Trophoblast cell (in vitro differentiated cells and primary cell): Measurements from ENCODE around the gene TREML1.

ENCODE experiments used
- DNase-seq, 2 donors: peaks; one replicate each; pipeline ENCODE4 v3.0.0-alpha.2; 2016
- H2AFZ ChIP-seq: 2 replicates; pipeline ENCODE4 v1.6.1; 2013; ENCODE audit warnings: low read length, moderate library complexity, mild to moderate bottlenecking; ENCODE audit not compliant: insufficient read depth, poor library complexity
- H2AK5ac ChIP-seq: 2 replicates; pipeline ENCODE4 v1.6.1; 2013; ENCODE audit warnings: mild to moderate bottlenecking, low read length
- H2BK120ac ChIP-seq: 2 replicates; pipeline ENCODE4 v1.6.1; 2013; ENCODE audit warnings: low read length, mild to moderate bottlenecking, moderate library complexity; ENCODE audit not compliant: insufficient read depth, poor library complexity
- H2BK12ac ChIP-seq: 2 replicates; pipeline ENCODE4 v1.6.1; 2013; ENCODE audit warnings: mild to moderate bottlenecking, low read length, moderate library complexity
- H2BK5ac ChIP-seq: 2 replicates; pipeline ENCODE4 v1.6.1; 2013; ENCODE audit warnings: low read length, low read depth, moderate library complexity, mild to moderate bottlenecking; ENCODE audit not compliant: poor library complexity
- H3K14ac ChIP-seq: 2 replicates; pipeline ENCODE4 v1.6.1; 2013; ENCODE audit warnings: mild to moderate bottlenecking, low read length
- H3K18ac ChIP-seq: 2 replicates; pipeline ENCODE4 v1.6.1; 2013; ENCODE audit warnings: mild to moderate bottlenecking, low read length
- H3K23ac ChIP-seq: 2 replicates; pipeline ENCODE4 v1.6.1; 2013; ENCODE audit warnings: low read length
- H3K27ac ChIP-seq: 2 replicates; pipeline ENCODE4 v1.5.1; 2013; ENCODE audit warnings: low read depth, mild to moderate bottlenecking, inconsistent platforms, low read length, moderate library complexity
- H3K27me3 ChIP-seq: 2 replicates; pipeline ENCODE4 v1.6.1; 2013; ENCODE audit warnings: inconsistent platforms, mild to moderate bottlenecking, low read length, moderate library complexity; ENCODE audit not compliant: insufficient read depth
- H3K36me3 ChIP-seq, 2 experiments: 1 replicate in 1 of 2; 2 replicates in 1 of 2; pipeline ENCODE4 v1.6.1; 2013; ENCODE audit warnings: low read length in 2 of 2, mild to moderate bottlenecking in 2 of 2, moderate library complexity in 1 of 2; ENCODE audit not compliant: insufficient read depth in 2 of 2, control insufficient read depth in 1 of 2
- H3K4ac ChIP-seq: 2 replicates; pipeline ENCODE4 v1.6.1; 2013; ENCODE audit warnings: low read depth, mild to moderate bottlenecking, low read length, moderate library complexity
- H3K4me1 ChIP-seq, 2 experiments: 1 replicate in 1 of 2; 2 replicates in 1 of 2; pipeline ENCODE4 v1.6.1; 2013; ENCODE audit warnings: low read length in 2 of 2, mild to moderate bottlenecking in 2 of 2, moderate library complexity in 1 of 2; ENCODE audit not compliant: insufficient read depth in 2 of 2, control insufficient read depth in 1 of 2
- H3K4me2 ChIP-seq: 2 replicates; pipeline ENCODE4 v1.6.1; 2013; ENCODE audit warnings: inconsistent platforms, mild to moderate bottlenecking, low read length, moderate library complexity
- H3K4me3 ChIP-seq: 2 replicates; pipeline ENCODE4 v1.5.1; 2013; ENCODE audit warnings: mild to moderate bottlenecking, low read depth, low read length, inconsistent platforms
- H3K79me1 ChIP-seq: one replicate; pipeline ENCODE4 v1.6.1; 2013; ENCODE audit warnings: low read length
- H3K79me2 ChIP-seq: 2 replicates; pipeline ENCODE4 v1.6.1; 2013; ENCODE audit warnings: low read length, mild to moderate bottlenecking; ENCODE audit not compliant: control insufficient read depth, insufficient read depth, poor library complexity
- H3K9ac ChIP-seq: 2 replicates; pipeline ENCODE4 v1.6.1; 2013; ENCODE audit warnings: mild to moderate bottlenecking, low read length
- H3K9me3 ChIP-seq: 2 replicates; pipeline ENCODE4 v1.6.1; 2013; ENCODE audit warnings: low read depth, mild to moderate bottlenecking, control low read depth, inconsistent platforms, low read length; ENCODE audit not compliant: insufficient read depth
- H4K12ac ChIP-seq: 2 replicates; pipeline ENCODE4 v1.6.1; 2013; ENCODE audit warnings: low read depth, mild to moderate bottlenecking, low read length, moderate library complexity
- H4K8ac ChIP-seq: 2 replicates; pipeline ENCODE4 v1.6.1; 2013; ENCODE audit warnings: low read depth, mild to moderate bottlenecking, low read length, moderate library complexity
- H4K91ac ChIP-seq: one replicate; pipeline ENCODE4 v1.6.1; 2013; ENCODE audit warnings: low read depth, mild to moderate bottlenecking, low read length, moderate library complexity
- WGBS: extraction: QIAGEN DNeasy Blood & Tissue Kit; methylation state at CpG from one replicate; pipeline ENCODE4 v1.1.7; 2013; ENCODE audit warnings: missing lambda C conversion rate; ENCODE audit not compliant: insufficient read length, insufficient coverage; ENCODE audit errors: extremely low coverage; 5-methylcytosine and 5-hydroxymethylcytosine counted together

The TREML1 gene

DNA sequence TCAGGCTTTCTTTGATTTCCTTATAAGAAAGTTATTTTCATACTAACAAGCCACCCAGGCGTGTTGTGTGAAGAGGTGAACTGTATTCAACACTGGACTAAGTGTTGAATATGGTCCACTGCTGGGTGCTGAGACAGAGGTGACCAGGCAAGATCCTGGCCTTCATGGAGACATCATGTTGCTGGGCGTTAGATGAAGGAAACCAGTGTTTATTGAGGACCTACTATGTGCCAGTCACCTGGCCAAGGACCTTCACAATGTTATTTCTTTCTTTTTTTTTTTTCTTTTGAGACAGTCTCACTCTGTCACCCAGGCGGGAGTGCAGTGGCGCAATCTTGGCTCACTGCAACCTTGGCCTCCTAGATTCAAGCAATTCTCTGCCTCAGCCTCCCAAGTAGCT, 1.9 kb upstream of the TREML1 start:
- Histone ChIP-seq H4K91ac (no peak overlapping the region), H3K79me1 (no peaks in the 10 kb centered on the region), H3K18ac (no peak overlapping the region), H2BK5ac (no peak overlapping the region), H3K4me2 (no peak overlapping the region), H4K8ac (no peak overlapping the region), H3K9ac (no peak overlapping the region), H2AK5ac (no peak overlapping the region), H2BK120ac (no peak overlapping the region), H3K79me2 (no peaks in the 10 kb centered on the region), H3K9me3 (peaks cover 3% of the 10 kb centered on the region), H3K4me3 (no peak overlapping the region), H3K27ac (no peak overlapping the region), H4K12ac (no peak overlapping the region), H3K4me1 (peaks cover 2 to 13% of the 10 kb centered on the region in 2 experiments), H3K14ac (no peak overlapping the region), H2AFZ (no peak overlapping the region), H3K23ac (no peak overlapping the region), H3K27me3 (no peaks in the 10 kb centered on the region), H3K4ac (no peak overlapping the region), H2BK12ac (no peak overlapping the region), H3K36me3 (no peaks in the 10 kb centered on the region)
- peak in 1 of 2 donors; percentile 2 for DNase-seq
- WGBS: no CpG with 5 or more reads among the region's 4 CpGs

DNA sequence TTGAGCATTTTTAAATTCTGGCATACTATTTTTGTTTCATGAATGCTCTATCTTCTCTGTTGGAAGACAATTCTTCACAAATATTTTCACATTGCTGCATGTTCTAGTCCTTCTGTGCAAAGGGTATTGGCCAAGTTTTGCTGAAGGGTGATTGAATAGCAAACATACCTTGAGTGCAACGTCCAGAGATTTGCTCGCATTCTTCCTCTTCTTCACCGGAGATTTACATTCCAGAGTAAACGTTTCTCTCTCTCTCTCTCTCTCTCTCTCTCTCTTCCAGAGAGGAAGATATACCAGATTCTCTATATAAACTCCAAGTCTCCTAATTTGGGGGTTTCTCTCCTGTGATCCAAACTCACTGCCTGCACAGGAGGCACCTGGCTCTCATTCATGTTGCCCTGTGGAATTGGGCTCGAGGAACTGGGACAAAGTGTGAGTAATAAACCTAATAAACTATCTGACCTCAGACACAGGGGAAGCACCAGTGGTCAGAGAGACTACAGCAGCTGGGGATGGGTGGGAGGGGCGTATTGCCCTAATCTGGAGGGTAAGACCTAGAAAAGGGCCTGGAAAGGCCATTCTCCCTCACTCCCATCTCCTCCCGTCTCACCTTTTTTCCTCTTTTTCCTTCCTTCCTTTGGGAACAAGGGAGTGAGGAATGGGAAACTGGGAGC, 1.1 kb upstream of the TREML1 start:
- Histone ChIP-seq H3K4me2 (no peak overlapping the region), H3K27ac (no peak overlapping the region), H2BK5ac (no peak overlapping the region), H4K8ac (no peak overlapping the region), H4K12ac (no peak overlapping the region), H2BK12ac (no peak overlapping the region), H3K9ac (no peak overlapping the region), H3K79me1 (no peaks in the 10 kb centered on the region), H3K4me3 (no peak overlapping the region), H4K91ac (no peak overlapping the region), H2AFZ (no peak overlapping the region), H3K14ac (no peak overlapping the region), H2BK120ac (no peak overlapping the region), H3K36me3 (no peaks in the 10 kb centered on the region), H3K23ac (no peak overlapping the region), H3K4me1 (peaks cover 2 to 13% of the 10 kb centered on the region in 2 experiments), H3K9me3 (peaks cover 3% of the 10 kb centered on the region), H3K18ac (no peak overlapping the region), H2AK5ac (no peak overlapping the region), H3K79me2 (no peaks in the 10 kb centered on the region), H3K27me3 (no peaks in the 10 kb centered on the region), H3K4ac (no peak overlapping the region)
- no CpG with 5 or more reads among the region's 7 CpGs for WGBS
- DNase-seq: peak; percentile 58 to 85

DNA sequence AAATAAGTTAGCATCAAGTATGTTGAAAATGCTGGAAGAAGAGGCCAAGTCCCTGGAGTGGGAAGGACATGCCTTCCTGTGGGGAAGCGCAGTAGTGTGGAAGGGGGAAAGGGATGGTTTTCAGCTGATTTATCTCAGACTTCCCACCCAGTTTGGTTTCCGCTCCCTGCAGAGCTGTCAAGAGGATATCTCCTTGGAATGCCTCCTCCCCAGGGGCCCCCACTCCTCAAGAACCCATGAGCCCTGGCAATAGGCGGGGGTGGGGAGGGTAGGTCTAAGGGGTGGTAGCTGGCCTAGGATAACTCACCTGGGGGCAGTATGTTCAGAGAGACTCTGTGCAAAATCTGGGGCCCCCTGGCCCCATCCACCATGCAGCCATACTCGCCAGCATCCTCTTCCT, 696 bp downstream of the TREML1 start:
- Histone ChIP-seq H2AFZ (no peak overlapping the region), H4K12ac (no peak overlapping the region), H3K27me3 (no peaks in the 10 kb centered on the region), H3K27ac (no peak overlapping the region), H2BK5ac (no peak overlapping the region), H3K4me3 (no peak overlapping the region), H3K9me3 (no peaks in the 10 kb centered on the region), H4K91ac (no peak overlapping the region), H4K8ac (no peak overlapping the region), H2AK5ac (no peak overlapping the region), H3K4me1 (peaks cover 2 to 13% of the 10 kb centered on the region in 2 experiments), H3K4me2 (no peak overlapping the region), H3K18ac (no peak overlapping the region), H3K36me3 (no peaks in the 10 kb centered on the region), H3K79me2 (no peaks in the 10 kb centered on the region), H2BK120ac (no peak overlapping the region), H3K9ac (no peak overlapping the region), H2BK12ac (no peak overlapping the region), H3K79me1 (no peaks in the 10 kb centered on the region), H3K4ac (no peak overlapping the region), H3K23ac (no peak overlapping the region), H3K14ac (no peak overlapping the region)
- DNase-seq: no peak
- WGBS: no CpG with 5 or more reads among the region's 4 CpGs

DNA sequence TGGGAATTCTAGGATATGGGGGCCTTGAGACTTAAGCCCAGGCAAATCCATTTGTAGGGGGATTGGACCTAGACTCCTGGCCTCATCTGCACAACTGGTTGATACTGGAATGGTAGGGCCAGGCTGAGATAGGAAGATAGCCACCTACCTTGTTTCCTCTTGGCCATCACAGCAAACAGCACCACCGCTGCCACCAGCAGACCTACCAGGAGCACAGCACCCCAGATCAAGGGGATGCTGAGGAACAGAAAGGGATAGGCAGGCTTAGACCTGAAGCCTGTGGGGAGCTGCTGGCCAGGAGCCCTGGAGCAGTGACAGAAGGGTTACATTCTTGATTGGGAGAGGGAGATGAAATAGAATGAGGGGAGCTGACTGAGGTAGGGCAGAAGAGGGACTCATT, 3.5 kb downstream of the TREML1 start:
- Histone ChIP-seq H4K12ac (no peak overlapping the region), H3K27me3 (no peaks in the 10 kb centered on the region), H3K9me3 (no peaks in the 10 kb centered on the region), H3K14ac (no peak overlapping the region), H3K4ac (no peak overlapping the region), H2BK5ac (no peak overlapping the region), H3K79me2 (no peaks in the 10 kb centered on the region), H3K23ac (no peak overlapping the region), H3K79me1 (no peaks in the 10 kb centered on the region), H3K36me3 (no peaks in the 10 kb centered on the region), H3K4me3 (no peak overlapping the region), H3K18ac (no peak overlapping the region), H3K9ac (no peak overlapping the region), H3K27ac (no peak overlapping the region), H2AK5ac (no peak overlapping the region), H4K91ac (no peak overlapping the region), H2BK12ac (no peak overlapping the region), H2AFZ (no peak overlapping the region), H4K8ac (no peak overlapping the region), H3K4me2 (no peak overlapping the region), H2BK120ac (no peak overlapping the region), H3K4me1 (peaks cover 2 to 12% of the 10 kb centered on the region in 2 experiments)
- no peak for DNase-seq
- no CpG with 5 or more reads among the region's 1 CpG for WGBS
